RWPE2 (cell line): ENCODE data around the gene CDKN1A.

ENCODE experiments used
- ATAC-seq: fragments of 200-7000 bp; cut with Tn5 transposase; 3 replicates; pipeline ENCODE4 v1.9.1; 2021; ENCODE audit warnings: low read depth
- DNase-seq: peaks from one replicate; pipeline ENCODE4 v3.0.0-alpha.2; 2020; ENCODE audit warnings: low spot score
- H3K27ac ChIP-seq: fragments of 450-650 bp; 2 replicates; pipeline ENCODE4 v1.5.1; 2017; ENCODE audit warnings: mild to moderate bottlenecking; ENCODE audit not compliant: poor library complexity, severe bottlenecking
- H3K27me3 ChIP-seq: fragments of 250-450 bp; sonication (Bioruptor Pico); 2 replicates; pipeline ENCODE4 v1.5.1; 2021; ENCODE audit warnings: mild to moderate bottlenecking, moderate library complexity; ENCODE audit not compliant: insufficient read depth, poor library complexity, severe bottlenecking
- H3K36me3 ChIP-seq: fragments of 250-450 bp; sonication (Bioruptor Pico); 2 replicates; pipeline ENCODE4 v1.5.1; 2020; ENCODE audit warnings: low read depth, mild to moderate bottlenecking, moderate library complexity
- H3K4me1 ChIP-seq: fragments of 250-450 bp; sonication (Bioruptor Pico); 2 replicates; pipeline ENCODE4 v1.5.1; 2021; ENCODE audit warnings: mild to moderate bottlenecking, moderate library complexity; ENCODE audit not compliant: insufficient read depth, poor library complexity, severe bottlenecking
- H3K4me3 ChIP-seq: fragments of 250-450 bp; sonication (Bioruptor Pico); 2 replicates; pipeline ENCODE4 v1.5.1; 2021; ENCODE audit warnings: mild to moderate bottlenecking, moderate library complexity; ENCODE audit not compliant: severe bottlenecking
- H3K9me3 ChIP-seq: fragments of 250-450 bp; sonication (Bioruptor Pico); 2 replicates; pipeline ENCODE4 v1.5.1; 2021; ENCODE audit warnings: mild to moderate bottlenecking, moderate library complexity; ENCODE audit not compliant: severe bottlenecking
- CTCF ChIP-seq: fragments of 450-650 bp; IDR thresholded peaks from one replicate; pipeline ENCODE4 v1.5.1; 2017; ENCODE audit warnings: mild to moderate bottlenecking, moderate library complexity; ENCODE audit not compliant: poor library complexity, severe bottlenecking

CDKN1A gene

DNA sequence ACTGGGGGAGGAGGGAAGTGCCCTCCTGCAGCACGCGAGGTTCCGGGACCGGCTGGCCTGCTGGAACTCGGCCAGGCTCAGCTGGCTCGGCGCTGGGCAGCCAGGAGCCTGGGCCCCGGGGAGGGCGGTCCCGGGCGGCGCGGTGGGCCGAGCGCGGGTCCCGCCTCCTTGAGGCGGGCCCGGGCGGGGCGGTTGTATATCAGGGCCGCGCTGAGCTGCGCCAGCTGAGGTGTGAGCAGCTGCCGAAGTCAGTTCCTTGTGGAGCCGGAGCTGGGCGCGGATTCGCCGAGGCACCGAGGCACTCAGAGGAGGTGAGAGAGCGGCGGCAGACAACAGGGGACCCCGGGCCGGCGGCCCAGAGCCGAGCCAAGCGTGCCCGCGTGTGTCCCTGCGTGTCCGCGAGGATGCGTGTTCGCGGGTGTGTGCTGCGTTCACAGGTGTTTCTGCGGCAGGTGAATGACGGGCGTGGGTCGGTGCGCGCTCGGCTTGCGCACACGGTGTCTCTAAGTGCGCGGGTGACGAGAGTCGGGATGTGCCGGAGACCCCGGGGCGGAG lies at the start of gene CDKN1A:
CDKN1A (plus strand) TSS at position 227 of the 555 bp plus-strand sequence. CDS start 5,388 bp downstream, outside the sequence.
- Histone ChIP-seq H3K27ac (peak within 1 kb of the TSS; percentile 95), H3K36me3 (peaks cover 33% of the 10 kb centered on the region), H3K4me1 (peaks cover 56% of the 10 kb centered on the region), H3K4me3 (peak within 1 kb of the TSS; percentile 75), H3K9me3 (no peaks in the 10 kb centered on the region), H3K27me3 (no peaks in the 10 kb centered on the region)
- ATAC-seq (peak; percentile 70), DNase-seq (peak; percentile 86)
- no peak for TF ChIP-seq CTCF

GRCh38 chr6:36629784-36630183 lies 48.7 kb upstream of the CDKN1A start:
- Histone ChIP-seq H3K27ac (no peak overlapping the region), H3K4me3 (no peak overlapping the region), H3K9me3 (no peaks in the 10 kb centered on the region), H3K4me1 (no peaks in the 10 kb centered on the region), H3K27me3 (no peaks in the 10 kb centered on the region), H3K36me3 (no peaks in the 10 kb centered on the region)
- no peak for ATAC-seq
- TF ChIP-seq CTCF: no peak
- DNase-seq: no peak

DNA sequence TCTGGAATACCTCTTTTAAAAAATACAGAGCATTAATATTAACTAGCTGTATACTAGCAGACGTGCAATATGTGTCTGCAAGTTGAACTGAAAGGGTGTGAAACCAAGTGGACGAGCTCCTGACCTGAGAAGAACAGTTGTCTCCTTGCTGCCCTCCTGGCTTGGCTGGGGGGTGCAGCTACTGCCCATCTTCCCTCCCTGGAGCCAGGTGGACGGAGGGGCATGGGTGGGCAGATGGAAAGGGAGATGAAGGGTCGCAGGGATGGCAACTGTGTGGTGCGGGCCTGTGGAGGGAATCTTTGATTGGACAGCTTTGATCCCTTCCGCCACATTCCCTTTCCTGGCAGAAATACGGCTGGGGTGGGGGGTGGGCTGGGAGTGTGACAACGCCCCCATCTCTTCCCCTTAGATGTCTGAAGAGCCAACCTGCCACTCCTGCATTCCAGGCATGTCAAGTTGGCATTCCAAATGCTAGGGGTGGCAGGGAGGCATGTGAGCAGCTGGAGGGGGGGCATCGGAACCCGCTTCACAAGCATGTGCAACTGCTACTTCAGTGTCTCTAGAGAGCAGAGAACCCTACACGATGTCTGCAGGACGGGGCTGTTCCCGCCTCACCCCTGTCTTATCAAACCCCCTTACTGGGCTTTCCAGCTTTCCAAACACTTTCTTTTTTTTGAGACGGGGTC lies 47.0 kb upstream of the CDKN1A start:
- Histone ChIP-seq H3K4me3 (no peak overlapping the region), H3K27me3 (no peaks in the 10 kb centered on the region), H3K27ac (no peak overlapping the region), H3K9me3 (no peaks in the 10 kb centered on the region), H3K4me1 (no peaks in the 10 kb centered on the region), H3K36me3 (no peaks in the 10 kb centered on the region)
- ATAC-seq: no peak
- TF ChIP-seq CTCF: no peak
- no peak for DNase-seq

- no peaks in the 10 kb centered on the region for H3K4me1 ChIP-seq
- TF ChIP-seq CTCF: no peak
- no peak overlapping the region for H3K4me3 ChIP-seq
- ATAC-seq: no peak
- DNase-seq: no peak
- H3K27me3 ChIP-seq: no peaks in the 10 kb centered on the region
- H3K9me3 ChIP-seq: no peaks in the 10 kb centered on the region
- H3K36me3 ChIP-seq: no peaks in the 10 kb centered on the region
- H3K27ac ChIP-seq: no peak overlapping the region
Measured at GRCh38 chr6:36633370-36633769, 45.1 kb upstream of the CDKN1A start.

- ATAC-seq (no peak), DNase-seq (no peak)
- no peaks in the 10 kb centered on the region for H3K27me3 ChIP-seq
- no peaks in the 10 kb centered on the region for H3K4me1 ChIP-seq
- H3K27ac ChIP-seq: no peak overlapping the region
- H3K4me3 ChIP-seq: no peak overlapping the region
- no peaks in the 10 kb centered on the region for H3K36me3 ChIP-seq
- no peak for TF ChIP-seq CTCF
- H3K9me3 ChIP-seq: no peaks in the 10 kb centered on the region
Measured at GRCh38 chr6:36633915-36634314, 44.6 kb upstream of the CDKN1A start.
